SH-SY5Y (cell line): ENCODE data around the gene SDHB.

Source experiments
- GATA2 ChIP-seq: IDR thresholded peaks from 2 replicates; pipeline ENCODE4 v1.6.1; 2011; ENCODE audit warnings: mild to moderate bottlenecking, low read depth, low read length
- GATA3 ChIP-seq: IDR thresholded peaks from 2 replicates; pipeline ENCODE4 v1.6.1; 2011; ENCODE audit warnings: low read depth, mild to moderate bottlenecking, low read length, moderate library complexity

Gene SDHB

DNA sequence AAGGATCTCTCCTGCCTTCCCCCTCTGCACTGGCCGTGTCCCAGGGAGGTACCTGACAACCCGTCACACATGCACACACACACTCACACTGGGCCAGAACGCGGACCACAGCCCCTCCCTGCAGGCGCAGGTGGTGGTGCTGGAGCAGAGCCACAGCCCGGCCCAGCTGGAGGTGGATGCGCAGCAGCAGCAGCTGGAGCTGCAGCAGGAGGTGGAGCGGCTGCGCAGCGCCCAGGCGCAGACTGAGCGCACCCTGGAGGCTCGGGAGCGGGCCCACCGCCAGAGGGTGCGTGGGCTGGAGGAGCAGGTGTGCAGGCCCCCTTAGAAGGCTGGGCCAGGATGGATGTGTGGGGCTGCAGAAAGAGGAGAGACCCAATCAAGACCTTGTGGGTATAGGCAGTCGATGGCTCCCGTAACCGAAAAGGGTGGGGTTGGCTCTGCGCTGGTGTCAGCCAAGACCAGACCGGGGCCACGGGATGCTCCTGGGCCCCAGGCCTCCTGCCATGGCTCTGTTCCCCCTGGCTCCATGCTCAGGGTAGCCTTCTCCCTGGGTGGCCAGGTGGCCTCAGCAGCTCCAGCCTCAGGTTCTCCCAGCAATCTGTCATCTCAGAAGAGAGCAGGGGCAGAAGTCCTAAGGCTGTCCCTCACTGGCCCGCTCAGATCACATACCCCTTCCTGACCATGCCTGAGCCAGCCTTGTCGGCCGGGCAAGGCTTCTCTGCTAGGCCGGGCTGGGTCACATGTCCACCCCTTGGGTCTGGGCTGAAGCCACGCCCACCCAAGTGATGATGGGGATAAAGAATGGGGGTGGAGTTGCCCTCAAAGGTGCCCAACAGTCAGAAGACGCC, 82.3 kb downstream of the SDHB start:
- TF ChIP-seq GATA3 (no peak), GATA2 (no peak)

DNA sequence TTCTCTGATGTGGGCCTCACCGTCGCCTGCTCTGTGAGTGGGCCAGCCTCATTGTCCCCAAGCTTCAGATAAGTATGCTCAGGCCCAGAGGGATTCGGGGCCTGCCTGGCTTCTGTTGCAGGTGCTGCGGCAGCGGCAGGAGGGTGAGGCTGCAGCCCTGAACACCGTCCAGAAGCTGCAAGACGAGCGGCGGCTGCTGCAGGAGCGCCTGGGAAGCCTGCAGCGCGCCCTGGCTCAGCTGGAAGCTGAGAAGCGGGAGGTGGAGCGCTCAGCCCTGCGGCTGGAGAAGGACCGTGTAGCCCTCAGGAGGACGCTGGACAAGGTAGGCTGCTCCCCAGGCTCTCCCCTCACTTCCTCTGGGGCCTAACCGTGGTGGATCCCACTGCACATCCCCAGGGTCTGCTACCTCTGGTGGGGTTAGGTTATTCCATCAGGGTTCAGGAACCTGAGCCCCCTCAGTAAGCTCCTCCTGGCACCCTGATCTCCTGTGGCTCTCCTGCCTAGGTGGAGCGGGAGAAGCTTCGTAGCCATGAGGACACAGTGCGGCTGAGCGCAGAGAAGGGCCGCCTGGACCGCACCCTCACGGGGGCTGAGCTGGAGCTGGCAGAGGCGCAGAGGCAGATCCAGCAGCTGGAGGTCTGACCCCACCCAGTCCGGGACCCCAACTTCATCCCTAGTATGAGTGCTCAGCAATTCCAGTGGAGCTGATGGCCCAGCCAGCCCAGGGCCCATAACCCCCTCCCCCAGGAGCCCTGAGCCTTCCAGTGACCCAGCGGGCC, 83.5 kb downstream of the SDHB start:
- TF ChIP-seq GATA3 (no peak), GATA2 (no peak)

DNA sequence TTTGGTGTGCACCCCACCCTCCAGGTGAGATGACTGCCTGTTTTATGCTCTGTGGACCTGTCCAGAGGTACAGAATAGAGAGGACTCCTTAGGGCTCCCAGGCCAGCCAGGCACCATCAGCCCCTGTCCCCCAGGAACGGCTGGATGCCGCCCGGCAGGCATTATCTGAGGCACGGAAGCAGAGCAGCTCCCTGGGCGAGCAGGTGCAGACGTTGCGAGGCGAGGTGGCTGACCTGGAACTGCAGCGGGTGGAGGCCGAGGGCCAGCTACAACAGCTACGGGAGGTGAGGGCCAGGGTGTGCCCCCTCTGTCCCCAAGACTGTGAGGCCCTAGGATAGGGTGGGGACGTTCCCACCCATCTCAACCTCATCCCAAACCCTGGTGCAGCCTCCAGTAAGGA, 84.2 kb downstream of the SDHB start:
- TF ChIP-seq GATA2 (no peak), GATA3 (no peak)

DNA sequence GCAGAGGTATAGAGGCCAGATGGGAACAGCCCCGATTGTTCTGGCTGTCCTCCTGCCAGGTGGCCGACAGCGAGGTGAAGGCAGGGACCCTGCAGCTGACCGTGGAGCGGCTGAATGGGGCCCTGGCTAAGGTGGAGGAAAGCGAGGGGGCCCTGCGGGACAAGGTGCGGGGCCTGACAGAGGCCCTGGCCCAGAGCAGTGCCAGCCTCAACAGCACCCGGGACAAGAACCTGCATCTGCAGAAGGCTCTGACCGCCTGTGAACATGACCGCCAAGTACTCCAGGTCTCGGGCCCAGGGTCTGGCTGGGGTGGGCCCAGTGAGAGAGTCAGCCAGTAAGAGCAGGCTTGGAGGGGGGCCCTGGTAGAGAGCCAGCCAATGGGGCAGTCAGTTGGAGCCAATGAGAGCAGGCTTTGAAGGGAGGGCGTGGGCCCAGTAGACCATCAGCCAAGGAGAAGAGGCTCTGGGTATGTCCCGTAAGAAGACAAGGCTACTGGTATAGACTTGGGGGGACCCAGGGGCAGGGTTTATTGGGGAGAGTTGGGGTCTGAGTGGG, 84.7 kb downstream of the SDHB start:
- TF ChIP-seq GATA2 (no peak), GATA3 (no peak)
